HG03521 (cell line): ENCODE measurements around the gene TEAD4.

Experiments used
- ATAC-seq: cut with Tn5 transposase; IDR thresholded peaks from one replicate; pipeline ENCODE4 v1.9.1; 2021; ENCODE audit warnings: mild to moderate bottlenecking, moderate library complexity; ENCODE audit not compliant: unreplicated experiment

Gene TEAD4

GRCh38 chr12:2999265-2999841 lies 40.2 kb downstream of the TEAD4 start:
- ATAC-seq, result no peak

- no peak for ATAC-seq
Observed at GRCh38 chr12:3000548-3001275, 41.5 kb downstream of the TEAD4 start.

- ATAC-seq, result no peak
Observed at GRCh38 chr12:3002646-3003045, 43.4 kb downstream of the TEAD4 start.

GRCh38 chr12:3003357-3003992 lies 44.3 kb downstream of the TEAD4 start:
- no peak for ATAC-seq

GRCh38 chr12:3004655-3005565 lies 45.7 kb downstream of the TEAD4 start:
- no peak for ATAC-seq

GRCh38 chr12:3005736-3006135 lies 46.5 kb downstream of the TEAD4 start:
- ATAC-seq, result no peak

GRCh38 chr12:3009780-3010179 lies 50.6 kb downstream of the TEAD4 start:
- no peak for ATAC-seq

GRCh38 chr12:3010214-3010930 lies 51.2 kb downstream of the TEAD4 start:
- no peak for ATAC-seq

GRCh38 chr12:3012786-3013185 lies 53.6 kb downstream of the TEAD4 start:
- no peak for ATAC-seq

GRCh38 chr12:3014641-3015040 lies 55.4 kb downstream of the TEAD4 start:
- ATAC-seq, result no peak

- ATAC-seq, result no peak
Observed at GRCh38 chr12:3015356-3015755, 56.2 kb downstream of the TEAD4 start.

- no peak for ATAC-seq
Observed at GRCh38 chr12:3016191-3016590, 57.0 kb downstream of the TEAD4 start.

GRCh38 chr12:3017281-3017680 lies 58.1 kb downstream of the TEAD4 start:
- ATAC-seq, result no peak

- no peak for ATAC-seq
Observed at GRCh38 chr12:3018284-3019004, 59.2 kb downstream of the TEAD4 start.

GRCh38 chr12:3019005-3019680 lies 59.9 kb downstream of the TEAD4 start:
- no peak for ATAC-seq

GRCh38 chr12:3020399-3020798 lies 61.2 kb downstream of the TEAD4 start:
- no peak for ATAC-seq

GRCh38 chr12:3020850-3021435 lies 61.7 kb downstream of the TEAD4 start:
- no peak for ATAC-seq

GRCh38 chr12:3022411-3022810 lies 63.2 kb downstream of the TEAD4 start:
- ATAC-seq, result no peak

- ATAC-seq, result no peak
Observed at GRCh38 chr12:3022961-3023360, 63.8 kb downstream of the TEAD4 start.
